Endothelial cell of hepatic sinusoid (primary cell): ENCODE data around the gene TCL1B.

Experiments
- in situ Hi-C: cut with HindIII; loops from 2 replicates; pipeline ENCODE4 v1.10.0; 2017; ENCODE audit warnings: low sequenced_read_pairs

TCL1B gene

DNA sequence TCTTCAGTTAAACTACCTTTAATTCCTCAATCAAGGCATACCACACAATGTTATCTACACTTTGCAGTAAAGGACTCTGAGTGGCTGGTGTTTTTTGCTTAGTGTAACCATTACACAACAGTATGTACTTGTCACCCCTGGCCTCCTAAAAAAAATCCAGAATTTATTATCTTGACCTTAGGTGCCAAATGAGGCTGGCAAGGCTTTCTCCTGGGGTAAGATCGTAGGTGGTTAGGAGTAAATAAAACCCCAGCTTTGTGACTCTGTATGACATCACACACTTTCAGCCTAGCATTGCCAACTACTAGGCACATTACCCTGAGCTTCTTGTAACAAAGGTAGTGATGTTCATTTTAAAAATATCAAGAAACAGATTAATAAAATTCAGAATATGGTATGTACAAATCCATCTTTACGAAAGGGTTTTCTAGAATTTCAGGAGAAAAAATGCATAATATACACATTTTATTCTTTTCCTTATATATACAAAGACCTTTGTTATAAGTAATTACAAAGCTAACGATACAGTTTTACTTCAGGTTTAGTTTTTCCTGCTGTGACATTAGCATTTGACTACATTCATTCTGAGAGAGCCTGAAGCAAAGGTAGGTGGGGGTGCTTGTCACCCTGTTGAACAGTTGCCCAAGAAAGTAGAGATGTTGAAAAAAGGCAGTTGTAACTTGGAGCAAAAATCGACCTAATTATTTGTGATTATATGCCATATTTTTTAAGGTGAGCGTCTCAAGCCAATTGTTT lies 14.2 kb downstream of the TCL1B start:
- in situ Hi-C loops, result no loop called here

DNA sequence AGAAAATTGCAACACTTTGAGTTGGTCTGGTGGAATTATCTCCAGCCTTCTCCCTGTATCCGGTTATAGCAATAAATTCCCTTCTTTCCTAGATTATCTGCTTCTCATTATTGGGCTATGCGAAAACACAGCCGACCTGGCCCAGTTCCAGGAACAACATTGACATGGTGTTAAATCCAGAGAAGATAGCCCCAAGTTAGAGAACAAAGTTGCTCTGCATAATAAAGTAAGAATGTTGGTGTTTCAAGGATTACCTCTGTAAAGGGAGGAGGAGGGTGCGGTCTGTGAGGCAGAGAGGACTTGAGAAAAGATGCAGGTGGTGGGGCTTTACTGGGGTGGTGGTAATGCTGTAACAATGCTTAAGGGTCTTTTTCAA lies 15.6 kb downstream of the TCL1B start:
- in situ Hi-C loops, result no loop called here

DNA sequence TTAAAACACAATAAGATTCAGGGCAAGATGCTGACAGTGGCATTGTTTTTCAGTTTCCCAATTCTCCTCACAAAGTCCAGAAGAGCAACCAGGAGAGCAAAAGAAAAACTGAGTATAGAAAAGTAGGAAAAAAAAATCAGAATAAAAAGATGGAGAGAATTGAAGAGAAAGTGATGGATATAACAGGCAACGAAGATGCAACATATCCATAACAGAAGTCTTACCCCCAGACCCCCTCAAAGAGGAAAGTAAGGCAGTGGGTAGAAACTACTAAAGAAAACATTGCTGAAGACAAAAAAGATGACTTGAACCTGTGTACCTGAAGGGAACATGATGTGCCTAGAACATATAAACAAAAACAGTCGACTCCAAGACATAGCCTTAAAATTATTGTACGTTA lies 17.1 kb downstream of the TCL1B start:
- in situ Hi-C loops, result no loop called here

DNA sequence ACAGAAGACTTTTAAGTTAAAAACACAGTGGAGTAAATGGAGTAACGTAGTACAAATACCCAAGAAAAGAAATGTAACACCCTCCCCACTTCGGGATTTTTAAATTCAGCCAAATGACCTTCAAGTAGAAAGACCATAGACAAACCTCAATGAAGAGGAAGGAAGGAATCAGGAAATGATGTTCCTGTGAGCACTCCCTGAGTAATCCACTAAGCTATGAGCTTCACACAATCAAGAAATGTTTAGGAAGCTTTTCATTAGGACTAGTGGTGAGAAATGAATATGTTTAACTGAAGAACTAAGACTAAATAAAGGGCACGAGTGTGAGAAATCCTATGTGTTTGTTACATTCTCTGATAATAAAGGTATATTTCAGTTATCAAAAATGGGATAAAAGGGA lies 17.6 kb downstream of the TCL1B start:
- in situ Hi-C loops, result no loop called here

DNA sequence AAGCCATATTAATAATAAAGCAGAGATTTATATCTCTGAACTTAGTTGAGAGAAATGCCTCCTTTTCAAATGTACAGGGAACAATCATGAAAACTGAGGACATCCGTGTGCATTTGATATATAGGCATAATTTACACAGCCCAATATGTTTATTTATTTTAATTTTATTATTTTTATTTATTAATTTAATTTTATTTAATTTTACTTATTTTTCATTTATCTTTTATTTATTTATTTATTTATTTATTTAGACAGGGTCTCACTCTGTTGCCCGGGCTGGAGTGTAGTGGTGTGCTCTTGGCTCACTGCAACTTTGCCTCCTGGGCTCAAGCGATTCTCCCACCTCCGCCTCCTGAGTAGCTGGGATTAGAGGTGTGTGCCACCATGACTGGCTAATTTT lies 19.3 kb downstream of the TCL1B start:
- in situ Hi-C loops, result no loop called here

DNA sequence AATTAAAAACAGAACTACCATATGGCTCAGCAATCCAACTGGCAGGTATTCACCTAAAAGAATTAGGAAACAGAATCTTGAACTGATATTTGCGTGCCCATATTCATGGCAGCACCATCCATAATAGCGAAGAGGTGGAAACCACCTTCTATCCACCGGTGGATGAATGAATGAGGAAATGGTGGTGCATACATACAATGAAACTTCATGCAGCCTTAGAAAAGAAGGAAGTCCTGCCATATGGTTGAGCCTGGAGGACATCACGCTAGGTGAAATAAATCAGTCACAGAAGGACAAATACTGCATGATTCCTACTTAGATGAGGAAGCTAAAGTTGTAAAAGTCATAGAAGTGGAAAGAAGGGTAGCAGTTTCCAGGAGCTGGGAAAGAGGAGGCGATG lies 21.1 kb downstream of the TCL1B start:
- in situ Hi-C loops, result no loop called here

DNA sequence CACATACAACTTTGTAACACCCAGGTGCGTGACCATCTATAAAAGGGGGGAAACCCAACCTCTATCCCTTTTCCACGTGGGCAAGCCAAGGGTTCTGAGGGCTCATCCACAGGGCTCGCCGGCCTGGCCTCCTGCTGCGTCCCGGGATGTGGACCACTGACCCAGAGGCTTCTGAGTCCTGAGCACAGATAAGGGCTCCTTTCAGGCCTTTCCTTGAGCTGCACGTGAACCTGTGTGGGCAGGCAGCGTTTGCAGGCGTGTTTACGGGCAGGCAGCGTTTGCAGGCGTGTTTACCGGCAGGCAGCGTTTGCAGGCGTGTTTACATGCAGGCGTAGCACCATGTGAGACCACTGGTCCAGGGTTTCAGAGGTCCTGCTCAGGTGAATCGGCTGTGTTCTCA lies 23.9 kb downstream of the TCL1B start:
- in situ Hi-C loops, result no loop called here

DNA sequence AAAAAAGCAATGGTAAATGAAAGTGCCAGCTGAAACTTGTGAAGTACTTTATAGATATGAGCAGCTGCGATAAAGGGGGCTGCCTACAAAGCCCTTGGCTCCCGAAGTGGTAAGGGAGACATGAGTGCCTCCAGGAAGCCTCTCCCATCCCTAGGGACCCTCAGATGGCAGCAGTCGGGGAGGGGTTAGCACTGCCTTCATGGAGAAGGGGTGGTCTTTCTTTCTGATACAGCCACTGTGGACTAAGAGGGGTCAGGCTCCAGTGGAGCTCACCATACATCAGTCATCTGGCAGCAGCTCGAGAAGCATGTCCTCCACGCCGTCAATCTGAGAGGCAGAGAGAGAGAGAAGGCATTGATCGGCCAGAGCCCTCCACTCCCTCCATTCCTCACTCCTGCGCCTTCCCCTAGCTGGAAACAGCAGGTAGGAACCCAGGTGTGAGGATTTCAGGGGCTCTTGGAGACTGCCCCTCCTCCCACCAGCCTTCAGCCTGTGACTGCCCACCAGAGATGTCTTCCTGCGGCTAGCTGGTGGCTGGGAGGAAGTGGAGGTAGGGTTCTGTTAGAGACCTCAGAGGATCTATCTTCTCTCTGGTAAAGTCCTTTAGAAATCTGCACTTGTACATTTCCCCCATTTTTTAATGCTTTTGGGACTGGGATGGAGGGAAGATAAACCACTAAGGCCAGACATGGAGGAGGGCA lies 25.4 kb downstream of the TCL1B start:
- in situ Hi-C loops, result no loop called here

DNA sequence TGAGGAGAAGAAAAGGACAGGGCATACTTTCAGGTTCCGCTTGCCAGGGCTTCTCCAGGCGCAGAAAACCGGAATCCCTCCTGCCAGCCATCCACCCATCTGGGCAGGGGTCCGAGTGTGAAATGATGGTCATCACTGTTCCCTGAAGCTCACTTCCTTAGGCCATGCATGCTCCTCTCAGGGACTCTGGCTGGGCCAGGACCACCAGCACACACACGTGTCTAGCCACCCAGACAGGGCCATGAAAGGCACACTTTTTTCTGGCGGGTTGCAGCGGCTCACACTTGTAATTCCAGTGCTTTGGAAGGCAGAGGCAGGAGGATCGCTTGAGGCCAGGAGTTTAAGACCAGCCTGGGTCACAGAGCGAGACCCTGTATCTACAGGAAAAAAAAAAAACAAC lies 26.2 kb downstream of the TCL1B start:
- in situ Hi-C loops, result no loop called here

DNA sequence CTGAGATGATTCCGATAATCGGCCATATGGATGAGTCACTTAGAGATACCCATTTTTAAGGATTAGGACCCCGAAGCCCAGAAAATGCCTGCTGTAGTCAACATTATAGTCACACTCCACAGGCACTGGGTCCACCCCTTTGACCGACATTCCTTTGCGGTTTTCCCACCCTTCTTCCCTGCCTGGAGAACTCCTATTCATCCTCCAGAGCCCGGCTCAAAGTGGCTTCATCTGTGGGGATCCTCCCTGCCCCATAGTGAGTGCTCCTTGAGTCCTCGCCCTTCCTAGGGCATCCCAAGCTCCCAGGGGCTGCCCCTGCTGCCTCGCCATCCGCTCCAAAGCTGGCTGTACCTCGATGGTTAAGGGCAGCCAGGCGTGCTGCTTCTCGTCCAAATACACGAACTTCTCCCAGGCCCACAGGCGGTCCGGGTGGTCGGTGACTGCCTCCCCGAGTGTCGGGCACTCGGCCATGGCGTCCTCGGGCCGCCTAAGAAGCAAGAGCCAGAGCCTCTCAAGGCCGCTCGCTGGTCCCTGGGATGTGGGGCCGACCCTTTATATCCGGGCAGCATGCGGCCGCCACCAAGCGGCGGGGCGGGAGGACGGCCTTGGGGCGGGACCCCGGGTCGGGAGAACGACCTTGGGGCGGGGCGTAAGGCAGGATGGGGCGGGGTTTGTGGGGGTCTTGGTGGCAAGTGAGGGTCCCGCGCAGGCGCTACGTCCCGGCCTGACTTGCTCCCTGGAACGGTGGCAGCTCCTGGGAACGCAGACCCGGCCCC lies 27.6 kb downstream of the TCL1B start, which contains the start of gene TCL1A:
Gene TCL1A, minus strand, starts transcription at position 530 of the 776 bp plus-strand sequence. Its CDS starts 59 bp downstream, at position 471.
- in situ Hi-C loops, result no loop called here

DNA sequence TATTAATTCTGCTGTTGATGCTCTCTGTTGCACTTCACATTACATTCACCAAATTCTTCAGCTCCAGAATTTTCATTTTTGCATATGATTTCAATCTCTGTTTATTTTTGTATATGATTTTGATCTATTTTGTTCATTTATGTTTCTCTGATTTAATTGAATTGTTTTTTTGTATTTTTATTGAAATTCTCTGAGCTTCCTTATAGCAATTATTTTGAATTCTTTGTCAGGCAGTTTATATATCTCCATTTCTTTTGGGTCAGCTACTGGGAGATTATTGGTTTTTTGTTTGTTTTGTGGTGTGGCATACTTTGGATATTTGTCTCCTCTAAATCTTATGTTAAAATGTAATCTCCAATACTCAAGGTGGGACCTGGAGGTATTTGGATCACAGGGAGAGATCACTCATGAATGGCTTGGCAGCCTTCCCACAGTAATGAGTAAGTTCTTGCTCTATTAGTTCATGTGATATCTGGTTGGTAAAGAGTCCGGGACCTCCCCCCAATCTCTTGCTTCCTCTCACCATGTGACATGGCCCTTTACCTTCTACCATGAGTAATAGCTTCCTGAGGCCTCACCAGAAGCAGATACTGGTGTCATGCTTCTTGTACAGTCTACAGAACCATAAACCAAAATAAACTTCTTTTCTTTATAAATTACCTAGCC lies 36.4 kb downstream of the TCL1B start:
- in situ Hi-C loops, result no loop called here

DNA sequence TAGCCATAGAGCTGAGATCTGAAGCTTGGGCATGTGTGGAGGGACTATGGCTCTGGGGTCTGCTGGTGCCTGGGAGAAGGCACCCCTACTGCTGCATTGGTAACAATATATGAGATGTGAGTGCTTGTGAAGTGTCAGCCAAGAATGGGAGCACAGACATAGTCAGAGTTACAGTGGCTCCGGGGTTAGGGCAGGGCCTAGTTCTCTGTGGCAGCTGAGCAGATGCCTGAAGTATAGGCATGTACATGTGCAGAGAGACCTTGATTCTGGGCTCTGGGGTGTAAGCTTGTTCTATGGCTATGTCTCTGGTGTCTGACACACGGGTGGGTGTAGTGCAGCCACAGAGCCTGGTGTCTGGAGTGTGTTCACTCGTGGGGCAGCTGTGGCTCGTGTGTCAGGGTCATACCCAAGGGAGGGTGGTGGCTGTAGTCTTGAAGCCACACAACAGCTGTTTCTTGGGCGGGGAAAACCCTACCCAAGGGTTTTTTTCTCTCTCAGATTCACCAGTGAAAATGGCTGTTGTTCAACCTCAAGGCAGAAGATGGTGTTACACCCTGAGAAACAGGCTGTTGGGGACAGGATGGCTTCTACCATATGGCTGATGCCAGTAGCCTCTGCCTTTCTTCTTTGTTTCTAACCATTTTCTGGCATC lies 39.6 kb downstream of the TCL1B start:
- in situ Hi-C loops, result loop anchor here (5.0 kb wide), 1 partner anchor 39 kb away; the partner anchor contains the start of gene TCL1B

DNA sequence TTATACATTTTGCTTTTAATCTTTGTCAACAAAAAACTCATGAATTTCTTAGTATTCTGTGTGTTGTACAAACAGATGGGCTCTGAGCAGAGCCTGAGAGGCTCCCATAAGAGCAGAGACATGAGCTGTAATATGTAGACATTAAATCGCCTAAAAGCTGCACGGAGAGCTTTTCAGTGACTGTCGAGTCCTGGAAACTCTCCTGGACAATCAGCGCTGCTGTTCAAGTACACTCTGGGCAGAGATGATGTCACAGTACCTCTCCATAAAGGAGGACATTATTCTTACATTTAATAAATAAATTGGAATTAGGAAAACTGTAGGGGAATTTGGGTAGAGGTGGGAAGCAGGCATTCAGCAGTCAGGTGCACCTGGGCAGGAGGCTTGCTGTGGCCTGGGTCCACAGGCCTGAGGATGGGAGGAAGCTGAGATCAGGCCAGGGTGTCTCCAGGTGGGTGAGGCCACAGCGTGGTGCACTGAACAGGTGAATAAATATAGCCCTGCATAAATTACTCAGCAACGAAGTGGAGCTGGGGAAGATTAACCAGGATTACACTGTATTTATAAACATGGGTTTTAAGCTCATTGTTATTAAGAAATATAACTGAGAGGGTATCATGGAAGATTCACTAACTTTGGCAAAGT lies 41.0 kb downstream of the TCL1B start:
- in situ Hi-C loops, result loop anchor here (5.0 kb wide), 1 partner anchor 40 kb away; the partner anchor contains the start of gene TCL1B

DNA sequence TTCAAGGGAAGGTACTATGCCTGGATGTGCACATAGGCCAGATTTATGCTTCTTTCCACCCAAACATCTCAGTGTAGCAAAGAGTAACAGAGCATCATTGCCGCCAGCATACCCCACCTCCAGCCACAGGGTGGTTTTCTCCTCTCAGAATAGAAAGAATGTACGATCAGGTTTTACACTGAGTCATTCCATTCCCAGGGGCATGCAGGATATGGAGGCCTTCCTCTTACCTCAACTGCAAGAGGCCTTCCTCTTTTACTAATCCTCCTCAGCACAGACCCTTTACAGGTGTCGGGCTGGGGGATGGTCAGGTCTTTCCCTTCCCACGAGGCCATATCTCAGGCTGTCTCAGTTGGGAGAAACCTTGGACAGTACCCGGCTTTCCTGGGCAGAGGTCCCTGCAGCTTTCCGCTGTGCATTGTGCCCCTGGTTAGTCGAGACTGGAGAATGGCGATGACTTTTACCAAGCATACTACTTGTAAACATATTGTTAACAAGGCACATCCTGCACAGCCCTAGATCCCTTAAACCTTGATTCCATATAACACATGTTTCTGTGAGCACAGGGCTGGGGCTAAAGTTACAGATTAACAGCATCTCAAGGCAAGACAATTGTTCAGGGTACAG lies 43.3 kb downstream of the TCL1B start:
- in situ Hi-C loops, result loop anchor here (5.0 kb wide), 1 partner anchor 42 kb away; the partner anchor contains the start of gene TCL1B

DNA sequence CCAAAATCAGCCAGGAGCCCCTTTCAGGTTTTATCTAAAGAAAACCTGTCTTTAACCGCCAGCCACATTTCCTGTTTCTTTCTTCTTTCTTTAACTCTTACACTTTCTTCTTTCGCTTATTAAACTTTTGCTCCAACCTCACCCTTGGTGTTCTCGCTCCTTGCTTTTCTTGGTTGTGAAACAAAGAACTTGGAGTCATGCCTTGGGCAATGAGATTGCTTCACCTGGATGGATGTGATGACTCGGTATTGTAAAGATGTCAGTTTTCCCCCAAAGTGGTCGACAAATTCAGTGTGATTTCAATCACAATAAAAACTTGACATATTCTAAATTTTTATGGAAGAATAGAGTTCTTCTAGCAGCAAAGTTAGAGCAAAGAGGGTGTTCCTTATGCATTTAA lies 43.9 kb downstream of the TCL1B start:
- in situ Hi-C loops, result no loop called here

DNA sequence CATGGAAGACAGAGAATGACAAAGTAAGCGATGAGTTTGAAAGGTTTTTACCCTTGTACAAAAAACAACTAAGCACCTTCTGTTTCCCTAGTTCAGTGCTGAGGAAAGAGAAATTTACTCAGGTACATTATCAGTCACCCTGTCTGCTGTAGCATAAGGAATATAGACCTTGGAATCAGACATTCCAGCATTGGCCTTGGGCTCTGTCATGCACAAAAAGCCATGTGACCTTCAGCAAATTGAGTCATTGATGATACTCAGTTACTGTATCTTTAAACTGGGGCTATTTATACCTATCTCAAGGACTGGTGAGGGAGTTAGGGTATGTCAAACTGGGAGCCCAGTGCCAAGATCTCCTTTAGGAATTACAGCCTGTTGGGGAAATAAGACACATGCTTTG lies 47.0 kb downstream of the TCL1B start:
- in situ Hi-C loops, result no loop called here

DNA sequence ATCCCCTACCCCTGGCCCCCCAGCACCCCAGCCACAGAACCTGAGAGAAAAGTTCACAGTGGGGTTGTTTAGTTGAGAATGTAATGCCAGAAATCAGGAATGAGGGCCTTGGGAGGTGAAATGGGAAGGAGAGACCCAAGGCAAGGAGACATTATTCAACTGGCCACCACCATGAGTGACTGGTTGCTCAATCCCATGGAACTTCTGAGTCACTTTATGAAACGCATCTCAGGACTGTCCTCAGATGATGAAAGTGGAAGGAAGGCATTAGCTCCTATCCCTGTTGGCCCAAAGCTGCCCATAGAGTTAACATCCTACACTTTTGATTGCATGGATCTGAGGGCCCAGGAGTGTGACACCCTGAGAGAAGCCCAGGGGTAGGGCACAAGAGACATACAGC lies 53.1 kb downstream of the TCL1B start:
- in situ Hi-C loops, result no loop called here

DNA sequence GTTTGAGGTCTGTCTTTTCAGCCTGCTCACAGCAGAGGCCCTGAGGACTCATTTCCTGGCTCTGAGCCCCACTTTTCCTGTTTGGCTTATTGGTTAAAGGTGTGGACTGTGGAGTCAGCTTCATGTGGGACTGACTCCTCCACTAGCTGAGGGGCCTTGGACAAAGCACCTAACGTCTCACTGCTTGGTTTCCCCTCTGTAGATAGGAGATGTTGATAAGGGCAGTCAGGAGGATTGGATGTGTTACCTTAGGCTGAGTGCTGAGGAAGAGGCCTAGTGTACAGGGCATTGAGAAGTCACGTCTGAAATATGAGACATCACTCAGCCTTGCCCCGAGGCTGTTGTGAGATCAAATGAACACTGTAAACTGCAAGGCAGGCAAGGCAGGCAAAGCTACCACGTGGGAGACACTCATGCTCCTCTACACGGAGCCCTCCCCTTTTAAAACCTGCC lies 54.8 kb downstream of the TCL1B start:
- in situ Hi-C loops, result no loop called here

DNA sequence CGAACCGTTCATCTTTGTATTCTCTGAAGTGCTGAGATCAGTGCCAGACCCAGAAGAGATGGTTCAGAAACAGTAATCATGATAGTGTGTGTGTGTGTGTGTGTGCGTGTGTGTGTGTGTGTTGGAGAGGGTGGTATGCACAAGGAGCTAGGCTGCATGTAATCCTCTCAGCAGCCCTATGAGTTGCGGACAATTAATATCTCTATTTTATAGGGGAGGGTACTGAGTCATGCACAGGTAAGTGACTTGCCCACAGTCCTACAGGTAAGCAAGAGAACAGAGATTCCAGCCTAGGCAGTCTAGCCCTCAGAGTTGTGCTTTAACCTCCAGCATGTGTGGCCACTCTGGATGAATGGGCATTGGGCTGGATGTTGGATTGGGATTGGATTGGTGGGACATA lies 55.6 kb downstream of the TCL1B start:
- in situ Hi-C loops, result no loop called here
